ENCODE measurements around the gene RNU5B-1.

RNU5B-1 gene

DNA sequence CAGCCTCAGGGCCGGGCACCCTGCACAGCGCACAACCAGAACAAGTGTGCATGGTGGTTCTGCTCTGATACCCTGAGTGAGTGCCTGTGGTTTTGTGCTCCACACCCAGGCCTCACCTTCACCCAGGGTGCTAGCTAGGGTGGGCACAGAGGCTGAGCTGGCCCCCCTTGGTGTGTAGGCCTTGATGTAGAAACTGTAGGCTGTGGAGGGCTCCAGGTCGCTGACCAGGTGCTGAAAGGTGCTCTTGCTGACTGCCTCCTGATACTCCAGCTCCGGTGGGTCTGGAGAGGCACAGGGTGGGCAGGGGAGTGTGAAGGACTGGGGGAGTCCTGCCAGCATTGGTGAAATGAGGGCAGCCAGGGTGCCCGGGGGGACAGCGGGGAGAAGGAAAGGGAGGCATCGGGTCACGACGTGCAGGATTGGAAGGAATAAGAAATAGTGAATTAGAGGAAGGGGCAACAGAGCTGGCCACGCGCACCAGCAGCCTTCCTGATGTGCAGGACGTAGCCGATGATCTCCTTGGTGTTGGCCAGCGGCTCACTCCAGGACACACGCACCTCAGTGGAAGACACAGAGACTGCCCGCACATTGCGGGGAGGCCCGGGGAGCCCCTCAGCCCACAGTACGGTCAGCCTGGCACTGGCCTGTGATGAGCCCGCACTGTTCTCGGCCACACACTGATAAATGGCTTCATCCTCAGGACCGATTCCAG lies 26.6 kb downstream of the RNU5B-1 start:
- no peak for ATAC-seq
- Mint-ChIP-seq H3K4me3 (no peak overlapping the region), H3K4me1 (no peaks in the 10 kb centered on the region)

DNA sequence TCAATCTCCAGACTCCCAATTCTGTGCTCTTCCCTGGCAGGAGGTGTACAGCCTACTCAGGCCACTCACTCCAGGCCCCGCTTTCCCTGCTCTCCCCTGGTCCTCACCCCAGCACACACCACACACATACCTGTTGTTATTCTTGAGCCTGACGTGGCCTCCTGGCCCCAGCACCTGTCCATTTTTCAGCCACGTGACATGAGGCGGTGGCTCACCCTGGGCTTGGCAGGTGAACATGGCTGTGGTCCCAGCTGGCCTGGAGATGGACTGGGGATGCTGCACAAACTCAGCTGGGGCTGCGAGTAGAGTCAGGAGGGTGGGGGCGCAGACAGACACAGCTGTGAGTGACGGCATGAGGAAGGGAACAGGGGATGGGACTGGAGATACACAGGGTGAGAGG lies 27.3 kb downstream of the RNU5B-1 start:
- ATAC-seq (no peak), DNase-seq (ENCODE audit: low spot score in 2 of 2) (no peak)
- Mint-ChIP-seq H3K4me3 (no peak overlapping the region), H3K27ac (no peak overlapping the region), H3K9me3 (no peaks in the 10 kb centered on the region), H3K36me3 (no peaks in the 10 kb centered on the region), H3K4me1 (no peaks in the 10 kb centered on the region)

More for the DNA sequence above, 26.6 kb downstream of the RNU5B-1 start:
- H3K36me3 Mint-ChIP-seq = no peaks in the 10 kb centered on the region
- H3K9me3 Mint-ChIP-seq = no peaks in the 10 kb centered on the region
- DNase-seq (ENCODE audit: low spot score in 2 of 2) = no peak
- no peak overlapping the region for H3K27ac Mint-ChIP-seq

DNA sequence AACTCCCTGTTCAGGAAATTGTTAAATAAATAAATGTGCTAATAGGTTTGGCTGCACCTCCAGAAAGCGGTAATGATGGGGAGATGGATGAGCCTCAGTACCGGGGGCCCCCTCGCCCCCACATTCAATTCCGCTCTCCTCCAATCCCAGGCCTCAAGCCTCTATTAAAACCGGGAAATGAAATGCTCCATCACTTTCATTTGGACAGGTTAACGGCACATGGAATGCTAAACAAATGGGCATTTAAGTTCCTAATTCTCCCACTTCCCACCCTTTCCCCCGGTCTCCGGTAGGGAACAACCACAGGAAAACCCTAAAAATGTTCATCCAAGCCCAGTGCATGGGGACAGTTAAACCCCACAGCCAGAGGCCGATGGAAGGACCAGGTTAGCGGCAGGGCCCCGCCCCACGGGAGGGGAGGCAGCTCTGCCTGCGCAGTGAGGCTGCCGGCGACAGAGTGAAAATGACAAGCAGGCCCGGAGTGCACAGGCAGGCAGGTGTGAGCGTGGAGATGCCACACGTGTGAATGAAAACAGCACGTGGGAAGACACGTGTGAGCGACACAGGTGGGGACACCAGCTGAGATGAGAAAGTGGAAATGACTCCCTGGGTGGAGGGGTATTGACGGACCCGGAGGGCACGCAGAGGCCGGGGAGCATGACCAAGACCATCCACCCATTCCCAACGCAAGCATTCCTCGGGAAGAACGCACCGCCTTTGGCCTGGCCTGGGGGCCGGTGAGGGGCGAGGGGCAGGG lies 28.1 kb downstream of the RNU5B-1 start:
- no peak for ATAC-seq
- Mint-ChIP-seq H3K36me3 (no peaks in the 10 kb centered on the region), H3K27ac (no peak overlapping the region), H3K4me1 (no peaks in the 10 kb centered on the region), H3K9me3 (no peaks in the 10 kb centered on the region), H3K4me3 (no peak overlapping the region)
- no peak for DNase-seq (ENCODE audit: low spot score in 2 of 2)

- Mint-ChIP-seq H3K4me3 (no peak overlapping the region), H3K36me3 (no peaks in the 10 kb centered on the region), H3K9me3 (no peaks in the 10 kb centered on the region), H3K4me1 (no peaks in the 10 kb centered on the region), H3K27ac (no peak overlapping the region)
- no peak for ATAC-seq
- DNase-seq (ENCODE audit: low spot score in 2 of 2) = no peak
Measured at GRCh38 chr15:65333148-65333820, 28.8 kb downstream of the RNU5B-1 start.

GRCh38 chr15:65333856-65334255 lies 29.4 kb downstream of the RNU5B-1 start:
- DNase-seq (ENCODE audit: low spot score in 2 of 2) = no peak
- ATAC-seq = no peak
- no peak overlapping the region for H3K4me3 Mint-ChIP-seq

GRCh38 chr15:65334586-65335231 lies 30.2 kb downstream of the RNU5B-1 start:
- Mint-ChIP-seq H3K4me3 (no peak overlapping the region), H3K9me3 (no peaks in the 10 kb centered on the region), H3K4me1 (peaks cover 3% of the 10 kb centered on the region), H3K27ac (no peak overlapping the region), H3K36me3 (no peaks in the 10 kb centered on the region)
- no peak for ATAC-seq
- no peak for DNase-seq (ENCODE audit: low spot score in 2 of 2)

More at GRCh38 chr15:65333856-65334255, 29.4 kb downstream of the RNU5B-1 start:
- Mint-ChIP-seq H3K36me3 (no peaks in the 10 kb centered on the region), H3K27ac (no peak overlapping the region), H3K4me1 (no peaks in the 10 kb centered on the region), H3K9me3 (no peaks in the 10 kb centered on the region)

- no peak overlapping the region for H3K27ac Mint-ChIP-seq
- peaks cover 7% of the 10 kb centered on the region for H3K4me1 Mint-ChIP-seq
- no peak overlapping the region for H3K4me3 Mint-ChIP-seq
- DNase-seq (ENCODE audit: low spot score in 2 of 2) (no peak), ATAC-seq (no peak)
- H3K9me3 Mint-ChIP-seq = no peaks in the 10 kb centered on the region
- H3K36me3 Mint-ChIP-seq = no peaks in the 10 kb centered on the region
Measured at GRCh38 chr15:65335278-65336055, 31.0 kb downstream of the RNU5B-1 start.

DNA sequence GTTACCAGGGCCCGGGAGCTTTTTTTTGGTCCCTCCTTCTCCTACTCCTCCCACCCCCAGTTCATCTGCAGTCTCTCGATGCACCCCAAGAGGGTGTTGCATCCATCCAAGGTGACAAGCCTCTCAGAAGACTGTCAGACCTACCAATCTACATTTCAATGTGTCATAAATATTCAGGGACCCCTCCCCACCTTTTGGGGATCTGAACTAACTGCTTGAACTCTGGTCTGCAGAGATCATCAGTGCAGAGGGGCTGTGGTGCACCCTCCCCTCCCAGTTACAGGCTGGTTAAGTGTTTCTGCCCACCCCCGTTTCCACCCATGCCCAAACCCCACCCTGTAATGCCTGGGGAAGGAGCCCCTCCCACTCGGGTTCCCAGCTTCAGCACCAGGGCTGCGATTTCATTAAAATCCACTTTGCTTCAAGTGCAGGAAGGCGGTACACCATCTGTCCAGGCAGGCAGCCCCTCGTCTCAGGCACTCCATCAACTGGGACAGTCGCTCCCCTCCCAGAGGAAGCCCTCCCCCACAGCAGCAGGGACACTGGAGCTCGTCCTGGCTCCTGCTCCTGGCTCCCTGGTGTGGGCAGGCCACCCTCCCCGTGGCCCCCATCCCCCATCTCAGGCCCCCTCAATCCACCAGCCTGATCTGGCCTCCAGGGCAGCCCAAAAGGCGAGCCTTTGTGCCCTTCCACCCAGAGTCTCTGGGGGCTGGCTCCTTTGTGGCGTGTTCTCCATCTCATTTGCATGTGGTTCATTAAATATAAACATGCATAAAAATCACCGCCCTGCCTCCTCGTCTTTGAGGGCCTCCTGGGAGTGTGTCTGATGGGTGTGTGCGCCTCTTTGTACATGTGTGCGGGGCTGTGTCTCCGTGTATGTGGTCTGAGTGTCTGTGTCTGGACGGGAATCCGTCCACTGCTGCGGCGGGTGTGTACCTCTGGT lies 32.3 kb downstream of the RNU5B-1 start:
- peaks cover 7% of the 10 kb centered on the region for H3K4me1 Mint-ChIP-seq
- H3K9me3 Mint-ChIP-seq = no peaks in the 10 kb centered on the region
- ATAC-seq (no peak), DNase-seq (ENCODE audit: low spot score in 2 of 2) (no peak)
- H3K4me3 Mint-ChIP-seq = no peak overlapping the region
- no peaks in the 10 kb centered on the region for H3K36me3 Mint-ChIP-seq
- H3K27ac Mint-ChIP-seq = no peak overlapping the region

GRCh38 chr15:65337436-65338070 lies 33.1 kb downstream of the RNU5B-1 start:
- Mint-ChIP-seq H3K4me1 (peaks cover 7% of the 10 kb centered on the region), H3K36me3 (no peaks in the 10 kb centered on the region), H3K27ac (no peak overlapping the region), H3K4me3 (no peak overlapping the region), H3K9me3 (no peaks in the 10 kb centered on the region)
- ATAC-seq = no peak
- DNase-seq (ENCODE audit: low spot score in 2 of 2) = no peak

GRCh38 chr15:65338366-65338765 lies 33.9 kb downstream of the RNU5B-1 start:
- ATAC-seq (no peak), DNase-seq (ENCODE audit: low spot score in 2 of 2) (no peak)
- Mint-ChIP-seq H3K27ac (no peak overlapping the region), H3K9me3 (no peaks in the 10 kb centered on the region), H3K36me3 (no peaks in the 10 kb centered on the region), H3K4me3 (no peak overlapping the region), H3K4me1 (peaks cover 7% of the 10 kb centered on the region)

GRCh38 chr15:65338823-65339222 lies 34.3 kb downstream of the RNU5B-1 start:
- Mint-ChIP-seq H3K4me1 (peaks cover 7% of the 10 kb centered on the region), H3K36me3 (no peaks in the 10 kb centered on the region), H3K9me3 (no peaks in the 10 kb centered on the region), H3K27ac (no peak overlapping the region), H3K4me3 (no peak overlapping the region)
- DNase-seq (ENCODE audit: low spot score in 2 of 2) = no peak
- no peak for ATAC-seq

DNA sequence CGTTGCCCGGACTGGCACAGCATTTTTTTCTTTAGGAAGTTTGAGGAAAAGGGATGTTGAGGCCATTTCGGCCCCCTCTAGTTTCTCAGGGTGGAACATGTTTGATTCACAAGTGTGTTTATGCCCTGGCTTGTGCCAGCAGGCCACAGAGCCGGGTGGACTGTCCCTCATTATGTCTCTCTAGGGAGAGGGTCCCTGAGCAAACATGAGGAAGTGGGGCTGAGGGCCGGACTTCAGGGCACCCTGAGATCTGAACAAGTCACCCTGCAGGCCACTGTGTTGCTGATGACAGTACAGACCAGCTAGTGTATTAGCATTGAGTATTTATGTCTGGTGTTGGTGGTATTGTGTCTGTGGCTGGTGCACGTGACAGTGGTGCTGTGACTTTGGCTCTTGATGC lies 34.9 kb downstream of the RNU5B-1 start:
- no peak overlapping the region for H3K4me3 Mint-ChIP-seq
- DNase-seq (ENCODE audit: low spot score in 2 of 2) (no peak), ATAC-seq (no peak)
- H3K27ac Mint-ChIP-seq = no peak overlapping the region
- peaks cover 7% of the 10 kb centered on the region for H3K4me1 Mint-ChIP-seq
- no peaks in the 10 kb centered on the region for H3K9me3 Mint-ChIP-seq
- no peaks in the 10 kb centered on the region for H3K36me3 Mint-ChIP-seq

GRCh38 chr15:65339920-65340319 lies 35.4 kb downstream of the RNU5B-1 start:
- Mint-ChIP-seq H3K36me3 (no peaks in the 10 kb centered on the region), H3K27ac (peak overlapping the region; percentile 35), H3K4me1 (peaks cover 7% of the 10 kb centered on the region), H3K4me3 (no peak overlapping the region), H3K9me3 (no peaks in the 10 kb centered on the region)
- no peak for DNase-seq (ENCODE audit: low spot score in 2 of 2)
- ATAC-seq = no peak

Measured in stimulated activated effector memory CD8-positive, alpha-beta T cell treated with anti-CD3 and anti-CD28 coated beads, Interleukin-12 subunit alpha, Interleukin-12 subunit beta, amount 100 ng/mL, for 72 hours (primary cell).